Subcutaneous abdominal adipose tissue (tissue), 5 donors: ENCODE measurements around the gene STK32C.
"Not testable (repeated sequence)": the region's sequence is repeated elsewhere in the genome, so short reads cannot be mapped to it uniquely, and the experiment has no call there.

ENCODE experiments used
- H3K27ac ChIP-seq: one replicate; pipeline ENCODE4 v1.7.0; 2013; ENCODE audit warnings: low read depth, mild to moderate bottlenecking, inconsistent platforms, low read length, moderate library complexity
- H3K27me3 ChIP-seq, 5 donors: one replicate each; pipeline ENCODE4 v1.7.0; 2013; ENCODE audit warnings: low read length in 5 of 5, inconsistent platforms in 1 of 5; ENCODE audit not compliant: control insufficient read depth in 5 of 5, insufficient read depth in 4 of 5
- H3K36me3 ChIP-seq, 5 donors: one replicate each; pipeline ENCODE4 v1.7.0; 2013; ENCODE audit warnings: low read length in 5 of 5; ENCODE audit not compliant: control insufficient read depth in 5 of 5, insufficient read depth in 5 of 5
- H3K4me1 ChIP-seq, 5 donors: one replicate each; pipeline ENCODE4 v1.7.0; 2013; ENCODE audit warnings: low read length in 5 of 5, mild to moderate bottlenecking in 3 of 5, moderate library complexity in 1 of 5; ENCODE audit not compliant: control insufficient read depth in 5 of 5, insufficient read depth in 5 of 5
- H3K4me3 ChIP-seq, 5 donors: one replicate each; pipeline ENCODE4 v1.7.0; 2013; ENCODE audit warnings: low read length in 5 of 5, low read depth in 1 of 5
- H3K9ac ChIP-seq, 5 donors: one replicate each; pipeline ENCODE4 v1.7.0; 2013; ENCODE audit warnings: low read length in 5 of 5, mild to moderate bottlenecking in 4 of 5, moderate library complexity in 3 of 5
- H3K9me3 ChIP-seq, 5 donors: one replicate each; pipeline ENCODE4 v1.7.0; 2013; ENCODE audit warnings: low read length in 5 of 5; ENCODE audit not compliant: control insufficient read depth in 5 of 5
- donor health status: healthy.
- donor health status: healthy.
- donor health status: healthy.
- donor health status: healthy.
- donor health status: healthy.

The STK32C gene

DNA sequence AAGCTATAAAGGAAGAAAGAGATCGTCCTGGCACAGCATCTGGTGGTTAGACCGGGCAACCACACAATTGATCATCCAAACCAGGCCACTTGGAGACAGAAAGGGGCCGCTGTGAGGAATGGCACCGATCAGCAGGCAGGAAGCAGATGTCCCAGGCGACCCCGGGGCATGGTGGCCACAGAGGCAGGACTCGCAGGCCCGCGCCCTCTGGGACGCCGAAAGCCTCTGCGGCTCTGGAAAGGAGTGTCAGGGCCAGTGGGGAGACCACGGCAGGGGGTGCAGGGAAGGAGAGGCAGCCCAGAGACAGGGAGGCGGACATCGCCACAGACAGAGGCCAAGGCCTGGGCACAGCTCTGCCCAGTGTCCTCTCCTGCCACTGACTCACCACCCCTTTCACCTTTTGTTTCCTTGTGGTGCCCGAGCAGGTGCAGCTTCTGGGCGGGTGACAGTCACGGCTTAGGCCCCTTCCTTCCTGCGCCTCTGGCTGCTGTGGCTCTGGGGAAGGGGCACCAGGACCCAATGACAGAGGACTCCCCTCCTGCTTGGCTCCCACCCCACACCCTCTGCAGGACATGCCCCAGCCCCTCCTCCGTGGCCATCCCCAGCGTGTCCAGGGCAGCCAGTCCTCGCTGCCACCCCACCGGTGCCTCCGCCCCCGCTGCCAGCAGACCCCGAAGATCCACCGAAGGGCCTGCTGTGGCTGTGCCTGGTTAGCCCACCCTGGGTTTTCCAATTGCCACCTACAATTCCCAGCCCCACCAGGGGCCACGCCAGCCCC is 10.9 kb downstream of the STK32C start:
- Histone ChIP-seq H3K4me1 (peaks cover 0 to 14% (median 5%) of the 10 kb centered on the region in 5 donors), H3K9ac (no peak overlapping the region), H3K27ac (no peak overlapping the region), H3K4me3 (no peak overlapping the region), H3K27me3 (peaks cover 0 to 19% (median 0%) of the 10 kb centered on the region in 5 donors), H3K9me3 (no peaks in the 10 kb centered on the region), H3K36me3 (no peaks in the 10 kb centered on the region)

DNA sequence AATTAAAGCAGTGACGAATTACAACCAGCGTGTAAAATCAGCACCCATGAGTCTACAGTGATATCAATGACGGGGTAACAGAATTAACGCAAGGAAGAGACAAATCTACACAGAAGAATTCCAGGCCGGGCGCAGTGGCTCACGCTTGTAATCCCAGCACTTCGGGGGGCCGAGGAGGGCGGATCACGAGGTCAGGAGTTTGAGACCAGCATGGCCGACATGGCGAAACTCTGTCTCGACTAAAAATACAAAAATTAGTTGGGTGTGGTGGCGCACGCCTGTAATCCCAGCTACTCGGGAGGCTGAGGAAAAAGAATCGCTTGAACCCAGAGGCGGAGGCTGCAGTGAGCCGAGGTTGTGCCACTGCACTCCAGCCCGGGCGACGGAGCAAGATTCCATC is 12.3 kb downstream of the STK32C start:
- H3K4me3 ChIP-seq, H3K36me3 ChIP-seq, H3K27ac ChIP-seq, H3K9me3 ChIP-seq, H3K9ac ChIP-seq: not testable (repeated sequence)
- Histone ChIP-seq H3K27me3 (peaks cover 0 to 19% (median 0%) of the 10 kb centered on the region in 5 donors), H3K4me1 (peaks cover 0 to 14% (median 5%) of the 10 kb centered on the region in 5 donors)

DNA sequence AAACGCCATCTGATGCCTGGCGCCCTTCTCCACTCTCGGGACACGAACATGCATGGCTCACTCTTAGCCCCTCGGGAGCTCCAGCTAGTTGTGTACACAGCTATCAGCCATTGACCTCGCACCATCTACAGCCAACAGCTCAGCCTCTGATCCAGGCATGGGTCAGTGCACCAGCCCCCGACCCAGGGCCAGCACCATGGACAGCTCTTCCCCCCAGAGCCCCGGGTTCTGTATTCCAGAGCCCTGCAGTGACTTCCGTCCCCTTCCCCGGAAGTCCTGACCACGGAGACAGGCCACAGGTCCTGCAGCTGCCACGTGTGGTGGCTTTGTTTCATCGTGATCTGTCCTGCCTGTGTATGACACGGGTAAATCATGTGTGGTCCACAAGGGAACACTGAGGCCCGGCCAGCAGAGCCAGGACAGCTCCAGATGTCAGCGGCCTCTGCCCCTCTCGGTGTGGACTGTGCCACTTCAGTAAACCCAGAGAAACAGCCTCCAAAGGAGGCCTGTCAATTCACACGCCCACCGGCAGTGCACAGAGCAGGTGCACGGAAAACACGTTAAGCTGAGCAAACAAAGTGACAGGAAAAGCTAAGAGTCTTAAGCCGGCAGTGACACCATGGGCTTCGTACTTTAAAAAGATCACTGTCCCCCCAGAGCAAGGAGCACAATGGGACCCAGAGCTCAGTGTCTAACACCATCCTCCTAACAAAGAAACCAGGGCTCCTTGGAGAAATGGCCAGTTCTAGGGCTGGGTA is 13.0 kb downstream of the STK32C start:
- Histone ChIP-seq H3K4me1 (peaks cover 0 to 14% (median 5%) of the 10 kb centered on the region in 5 donors), H3K36me3 (no peaks in the 10 kb centered on the region), H3K9me3 (peaks cover 0 to 4% (median 0%) of the 10 kb centered on the region in 5 donors), H3K27ac (no peak overlapping the region), H3K27me3 (peaks cover 0 to 19% (median 0%) of the 10 kb centered on the region in 5 donors), H3K4me3 (no peak overlapping the region), H3K9ac (no peak overlapping the region)

DNA sequence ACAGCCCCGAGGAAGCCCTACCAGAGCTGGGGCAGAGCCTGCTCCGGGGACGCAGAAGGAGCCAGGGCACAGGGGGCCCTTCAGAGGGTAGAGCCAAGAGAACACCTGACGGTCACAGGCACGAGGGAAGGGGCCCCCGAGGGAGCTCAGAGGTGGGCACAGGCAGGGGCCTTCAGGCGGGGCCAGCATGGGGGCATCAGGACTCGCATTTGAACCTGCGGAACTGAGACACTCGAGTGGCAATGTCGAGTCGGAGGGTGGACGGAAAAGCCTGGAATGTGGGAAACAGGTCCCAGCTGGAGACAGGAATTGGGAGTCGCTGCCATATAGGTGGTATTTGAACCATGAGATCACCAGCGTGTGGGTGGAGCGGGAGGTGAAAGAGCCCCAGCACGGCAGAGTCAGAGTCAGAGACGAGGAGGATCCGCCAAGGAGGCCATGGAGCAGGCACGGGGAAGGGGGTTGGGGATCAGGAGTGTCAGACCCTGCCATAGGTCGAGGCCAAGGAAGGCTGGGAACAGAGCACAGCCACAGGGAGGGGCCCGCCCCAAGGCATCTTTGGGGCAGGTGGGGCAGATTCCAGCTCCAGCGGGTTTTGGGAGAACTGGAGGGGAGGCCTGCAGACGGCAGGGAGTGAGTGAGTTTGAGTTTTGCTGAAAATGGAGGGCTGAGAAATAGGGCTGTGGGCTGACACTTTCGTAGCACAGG is 13.8 kb downstream of the STK32C start:
- Histone ChIP-seq H3K9me3 (peaks cover 0 to 4% (median under 1%) of the 10 kb centered on the region in 5 donors), H3K4me1 (peaks cover 0 to 14% (median 5%) of the 10 kb centered on the region in 5 donors), H3K4me3 (no peak overlapping the region), H3K9ac (no peak overlapping the region), H3K36me3 (peaks cover 0 to 4% (median 0%) of the 10 kb centered on the region in 5 donors), H3K27me3 (peaks cover 0 to 19% (median 0%) of the 10 kb centered on the region in 5 donors), H3K27ac (no peak overlapping the region)

DNA sequence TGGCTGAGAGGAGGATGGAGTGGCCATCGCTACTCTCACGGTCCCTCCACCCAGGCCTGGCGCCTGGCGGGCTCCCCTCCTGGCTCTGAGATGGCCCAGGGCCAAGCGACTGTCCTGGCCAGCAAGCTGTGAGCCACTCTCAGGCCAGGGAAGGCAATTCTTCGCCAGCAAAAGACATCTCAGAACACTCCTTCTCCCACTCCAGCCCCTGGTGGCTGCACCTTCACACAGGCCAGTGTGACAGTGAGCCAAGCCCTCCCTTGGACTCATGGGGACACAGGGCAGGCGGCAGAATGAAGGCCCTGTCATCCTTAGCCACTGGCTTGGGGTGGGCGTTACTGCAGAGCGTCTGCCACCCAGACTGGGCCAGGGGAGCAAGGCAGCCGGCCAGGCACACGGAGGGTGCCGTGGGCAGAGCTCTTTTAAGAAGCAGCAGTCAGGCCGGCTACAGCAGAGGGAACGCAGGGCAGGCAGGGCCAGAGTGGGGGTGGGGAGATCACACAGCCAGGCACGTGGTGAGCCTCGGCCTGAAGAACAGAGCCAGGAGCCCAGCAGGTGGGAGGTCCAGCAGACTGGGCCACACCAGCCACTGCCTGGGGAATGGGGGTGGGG is 14.4 kb downstream of the STK32C start:
- Histone ChIP-seq H3K27ac (no peak overlapping the region), H3K4me1 (peaks cover 0 to 14% (median 5%) of the 10 kb centered on the region in 5 donors), H3K9ac (no peak overlapping the region), H3K27me3 (peaks cover 0 to 19% (median 0%) of the 10 kb centered on the region in 5 donors), H3K4me3 (no peak overlapping the region), H3K9me3 (peaks cover 0 to 7% (median 2%) of the 10 kb centered on the region in 5 donors), H3K36me3 (peaks cover 0 to 4% (median 0%) of the 10 kb centered on the region in 5 donors)

DNA sequence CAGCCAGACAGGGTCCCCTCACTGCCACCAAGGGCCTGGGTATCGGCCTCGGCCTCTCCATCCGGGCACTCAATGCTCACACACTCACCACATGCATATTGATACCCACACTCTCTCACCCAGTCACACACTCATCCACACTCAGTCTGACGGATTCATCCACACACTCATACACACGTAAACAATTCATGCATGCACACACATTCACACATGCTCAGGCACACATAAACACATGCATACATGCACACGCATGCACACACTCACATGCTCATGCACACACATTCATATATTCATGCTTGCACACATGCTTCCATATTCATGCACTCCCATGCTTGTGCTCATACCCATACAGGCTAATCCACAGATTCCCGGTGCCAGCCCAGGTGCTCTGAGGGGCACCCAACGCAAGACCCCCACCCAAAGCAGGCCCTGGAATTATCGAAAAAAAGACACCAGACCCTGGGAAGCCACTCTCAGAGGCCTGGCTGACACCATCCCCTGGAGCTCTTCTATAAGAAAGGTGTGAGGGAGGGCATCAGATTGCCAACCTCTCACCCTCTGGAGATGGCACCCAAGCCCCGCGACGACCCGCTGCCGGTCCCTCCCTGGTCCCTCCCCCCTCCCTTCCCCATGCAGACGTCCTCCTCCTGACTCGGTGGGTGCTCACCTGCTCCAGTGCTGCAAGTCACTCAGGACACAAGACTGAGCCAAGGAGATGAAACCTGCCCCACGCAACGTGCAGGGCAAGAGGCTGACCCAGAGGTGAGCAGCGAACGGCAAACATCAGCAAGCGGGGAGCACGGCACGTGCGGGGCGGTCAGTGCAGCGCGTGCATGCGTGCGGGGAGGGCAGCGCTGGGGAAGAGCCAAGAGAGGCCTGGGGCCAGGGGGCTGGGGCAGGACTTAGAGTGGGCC is 15.2 kb downstream of the STK32C start:
- H3K9ac ChIP-seq: no peak overlapping the region
- peaks cover 0 to 7% (median 2%) of the 10 kb centered on the region in 5 donors for H3K9me3 ChIP-seq
- H3K4me1 ChIP-seq: peaks cover 0 to 11% (median 3%) of the 10 kb centered on the region in 5 donors
- peaks cover 0 to 19% (median 0%) of the 10 kb centered on the region in 5 donors for H3K27me3 ChIP-seq
- no peak overlapping the region for H3K4me3 ChIP-seq
- peaks cover 0 to 4% (median 0%) of the 10 kb centered on the region in 5 donors for H3K36me3 ChIP-seq
- no peak overlapping the region for H3K27ac ChIP-seq

DNA sequence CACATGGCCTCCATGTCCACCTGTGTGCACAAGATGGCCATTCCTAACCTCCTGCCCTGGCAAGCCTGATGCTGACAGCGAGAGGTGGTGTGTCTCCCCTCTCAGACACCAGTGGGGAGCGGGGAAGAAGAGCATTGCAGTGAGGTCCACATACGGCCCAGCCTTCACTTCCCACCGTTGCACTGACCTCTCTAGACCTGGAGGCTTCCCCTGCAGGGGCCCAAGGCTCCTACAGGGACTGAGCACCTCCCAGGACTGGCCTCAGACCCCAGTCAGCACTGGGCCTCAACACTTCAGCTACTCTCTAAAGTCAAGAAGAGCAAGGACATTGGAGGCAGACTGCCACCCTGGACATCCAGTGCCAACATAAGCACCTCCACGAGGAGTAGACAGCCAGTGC is 15.9 kb downstream of the STK32C start:
- no peak overlapping the region for H3K9ac ChIP-seq
- peaks cover 0 to 4% (median 0%) of the 10 kb centered on the region in 5 donors for H3K36me3 ChIP-seq
- H3K27ac ChIP-seq: no peak overlapping the region
- H3K9me3 ChIP-seq: peaks cover 0 to 7% (median 2%) of the 10 kb centered on the region in 5 donors
- peaks cover 0 to 10% (median 0%) of the 10 kb centered on the region in 5 donors for H3K4me1 ChIP-seq
- H3K27me3 ChIP-seq: peaks cover 0 to 18% (median 0%) of the 10 kb centered on the region in 5 donors
- H3K4me3 ChIP-seq: no peak overlapping the region

DNA sequence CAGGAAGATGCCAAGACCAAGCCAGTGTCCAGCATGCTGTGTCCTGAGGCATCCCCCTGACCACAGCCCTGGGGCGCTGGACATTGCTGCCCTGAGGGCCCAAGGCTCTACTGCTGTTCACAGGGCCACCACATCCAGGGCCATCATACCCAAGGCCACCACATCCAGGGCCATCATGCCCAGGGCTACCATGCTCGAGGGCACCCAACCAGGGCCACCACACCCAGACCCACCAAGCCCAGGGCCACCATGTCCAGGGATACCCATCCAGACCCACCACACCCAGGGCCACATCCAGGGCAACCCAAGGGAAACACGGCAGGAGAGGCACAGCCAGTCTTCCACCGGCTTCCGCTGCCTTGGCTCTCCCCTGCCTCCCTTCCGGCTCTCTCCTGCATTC is 17.1 kb downstream of the STK32C start:
- Histone ChIP-seq H3K27ac (no peak overlapping the region), H3K4me1 (peaks cover 0 to 10% (median 0%) of the 10 kb centered on the region in 5 donors), H3K4me3 (no peak overlapping the region), H3K36me3 (peaks cover 0 to 4% (median 0%) of the 10 kb centered on the region in 5 donors), H3K9me3 (peaks cover 0 to 7% (median 2%) of the 10 kb centered on the region in 5 donors), H3K9ac (no peak overlapping the region), H3K27me3 (peaks cover 0 to 16% (median 0%) of the 10 kb centered on the region in 5 donors)
